CD4-positive, alpha-beta T cell treated with Interleukin-1 beta for 1 hour (primary cell): Measurements from ENCODE around the gene ANKRD28.

Source experiments
- DNase-seq, 2 donors: peaks; one replicate each; pipeline ENCODE4 v3.0.0-alpha.2; 2020 to 2022

Gene ANKRD28

DNA sequence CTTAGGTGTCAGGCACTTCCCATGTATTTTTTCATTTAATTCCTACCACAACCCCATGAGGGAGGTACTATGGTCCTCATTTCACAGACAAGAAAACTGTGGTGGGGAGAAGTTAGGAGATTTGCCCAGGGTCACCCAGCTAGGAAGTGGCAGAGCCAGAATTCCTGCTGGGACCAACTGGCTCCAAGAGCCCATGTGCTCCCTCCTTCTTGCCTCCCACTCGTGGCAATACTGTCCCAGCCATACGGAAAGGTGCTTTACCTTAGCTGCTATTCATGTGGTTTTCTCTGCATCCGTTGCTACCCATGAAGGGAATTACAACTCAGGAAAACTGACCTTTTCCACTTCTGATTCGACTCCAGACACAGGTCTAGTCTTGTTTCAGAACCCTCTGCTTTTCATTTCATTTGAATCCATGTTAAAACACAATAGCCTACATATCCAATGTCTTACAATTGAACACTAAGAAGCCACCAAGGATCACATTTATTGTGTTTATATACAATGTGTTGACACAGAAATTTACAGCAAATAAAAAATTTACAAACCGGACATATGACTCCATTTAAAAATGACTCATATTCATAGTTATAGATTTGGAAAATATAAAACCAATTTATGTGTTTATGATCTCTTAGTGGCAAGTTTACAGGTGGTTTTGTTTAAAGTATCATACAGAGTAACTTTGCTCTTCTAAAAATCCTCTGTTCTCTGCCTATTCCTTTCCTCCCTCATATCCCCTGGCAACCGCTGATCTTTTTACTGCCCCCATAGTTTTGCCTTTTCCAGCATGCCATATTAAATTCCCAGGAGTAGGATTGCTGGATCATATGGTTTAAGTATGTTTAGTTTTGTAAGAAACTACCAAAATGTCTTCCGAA is 137.5 kb downstream of the ANKRD28 start:
- no peak for DNase-seq

DNA sequence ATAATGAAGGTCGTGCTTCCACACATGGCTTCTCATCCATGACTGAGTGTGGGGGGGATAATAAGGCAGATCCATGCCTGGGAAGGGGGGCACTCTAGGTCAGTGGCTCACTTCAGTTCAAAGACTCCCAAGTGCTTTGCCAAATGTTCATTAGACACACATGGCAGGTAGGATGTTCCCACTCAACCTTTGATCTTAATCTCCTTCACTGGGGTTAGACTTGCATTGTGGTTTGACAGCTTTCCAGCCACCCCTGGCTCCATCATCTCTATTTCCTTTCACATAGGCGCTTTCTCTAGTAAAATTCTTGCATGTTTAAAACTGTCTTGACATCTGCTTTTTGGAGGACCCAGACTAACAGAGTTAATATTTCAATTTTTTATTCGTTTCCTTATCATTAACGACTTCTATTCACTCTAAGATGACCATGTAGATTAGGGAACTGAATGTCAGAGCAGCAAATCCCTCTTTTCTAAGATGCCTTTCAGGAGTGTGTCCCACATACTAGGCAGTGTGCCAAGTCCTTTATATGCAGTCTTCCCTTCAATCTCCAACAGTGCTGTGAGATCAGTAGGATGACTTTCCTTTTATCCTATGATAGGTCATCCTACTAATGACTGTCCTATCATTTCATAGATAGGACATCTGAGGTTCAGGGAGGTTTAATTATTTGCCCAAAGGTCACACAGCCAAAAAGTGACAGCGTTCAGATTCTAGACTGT is 138.4 kb downstream of the ANKRD28 start:
- DNase-seq = no peak

DNA sequence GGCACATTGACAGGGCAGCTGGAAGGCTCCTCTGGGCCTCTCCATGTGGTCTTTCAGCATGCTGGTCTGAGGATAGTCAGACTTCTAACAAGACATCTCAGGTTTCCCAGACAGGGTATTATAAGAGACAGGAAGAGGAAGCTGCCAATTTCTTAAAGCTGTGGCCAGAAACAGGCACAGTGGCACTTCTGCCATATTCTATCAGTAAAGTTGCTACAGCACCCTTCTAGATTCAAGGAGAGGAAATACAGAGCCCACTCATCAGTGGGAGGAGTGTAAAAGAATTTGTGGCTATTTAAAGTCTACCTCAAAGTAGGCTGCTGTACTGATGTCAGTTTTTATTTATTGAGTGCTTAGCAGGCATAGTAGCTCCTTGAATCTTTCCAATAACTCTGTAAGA is 140.8 kb downstream of the ANKRD28 start:
- DNase-seq = no peak

GRCh38 chr3:15656342-15656741 is 141.4 kb downstream of the ANKRD28 start:
- no peak for DNase-seq

DNA sequence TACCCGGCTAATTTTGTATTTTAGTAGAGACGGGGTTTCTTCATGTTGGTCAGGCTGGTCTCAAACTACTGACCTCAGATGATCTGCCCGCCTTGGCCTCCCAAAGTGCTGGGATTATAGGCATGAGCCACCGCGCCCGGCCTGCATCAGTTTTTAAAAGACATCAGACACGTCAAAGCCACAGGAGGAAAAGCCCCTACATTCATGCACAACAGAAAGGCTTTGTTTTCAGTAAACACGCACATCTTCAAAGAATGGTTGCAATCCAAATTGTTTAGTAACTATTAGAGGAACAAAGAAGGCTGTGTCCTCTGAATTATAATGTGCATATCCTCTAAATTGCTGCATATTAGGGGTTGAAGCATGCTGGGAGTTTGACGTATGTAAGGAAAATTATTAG is 142.9 kb downstream of the ANKRD28 start:
- no peak for DNase-seq

DNA sequence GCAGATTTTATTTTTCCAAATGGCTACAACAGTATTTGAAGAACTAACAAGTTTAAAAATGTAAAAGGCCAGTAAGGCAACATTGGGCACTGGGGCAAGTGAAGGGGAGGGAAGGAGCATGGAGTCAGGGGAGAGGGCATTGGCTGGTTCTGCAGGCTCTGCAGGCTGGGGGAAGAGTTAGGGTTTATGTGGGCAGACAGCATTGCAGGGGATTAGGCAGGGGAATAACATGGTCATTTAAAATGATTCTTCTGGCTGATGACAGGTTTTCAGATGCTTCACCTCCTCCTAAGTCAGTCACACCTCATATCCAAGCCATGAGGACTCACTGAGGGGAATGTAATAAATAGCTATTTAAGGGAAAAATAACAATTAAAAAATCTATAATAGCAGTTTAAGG is 143.7 kb downstream of the ANKRD28 start:
- no peak for DNase-seq

GRCh38 chr3:15653321-15653720 is 144.5 kb downstream of the ANKRD28 start:
- no peak for DNase-seq

- DNase-seq = no peak
Measured at GRCh38 chr3:15651396-15651795, 146.4 kb downstream of the ANKRD28 start.

DNA sequence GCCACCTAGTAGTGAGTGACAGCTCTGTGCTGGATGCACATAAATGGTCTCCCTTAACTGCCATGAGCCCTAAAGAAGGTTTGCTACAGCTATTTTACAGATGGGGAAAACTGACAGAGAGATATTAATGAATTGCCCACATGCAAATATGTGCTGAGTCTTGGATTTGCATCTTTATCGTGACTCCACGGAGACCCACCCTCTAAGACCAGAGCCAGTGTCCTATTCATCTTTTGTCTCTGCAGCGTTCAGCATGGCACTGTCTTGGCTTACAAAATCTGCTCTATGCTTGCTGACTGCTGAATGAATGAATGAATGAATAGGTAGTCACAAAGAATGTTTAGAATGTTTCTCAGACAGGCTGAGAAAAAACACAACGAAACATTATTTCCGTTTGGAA is 147.9 kb downstream of the ANKRD28 start:
- DNase-seq = no peak

DNA sequence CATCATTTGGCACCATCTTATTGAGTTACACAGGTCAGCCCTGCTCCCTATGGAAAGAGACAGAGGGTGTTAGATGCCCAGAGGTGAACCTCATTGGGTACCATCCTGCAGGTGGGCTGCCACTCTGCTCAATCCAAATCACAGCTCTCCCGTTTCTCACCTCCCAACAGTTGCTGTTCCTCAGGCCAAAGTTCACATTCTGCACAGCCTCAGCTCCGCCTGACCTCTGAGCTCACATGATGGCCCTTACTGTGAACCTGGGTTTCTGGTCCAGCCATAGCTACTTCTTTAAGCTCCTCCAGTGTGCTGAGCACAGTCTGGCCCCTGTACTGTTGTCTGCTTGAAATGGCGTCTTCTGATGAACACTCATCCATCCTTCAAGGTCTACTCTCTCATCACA is 148.4 kb downstream of the ANKRD28 start:
- DNase-seq = no peak

GRCh38 chr3:15647611-15648167 is 150.1 kb downstream of the ANKRD28 start:
- DNase-seq = peak; percentile 62 to 63

DNA sequence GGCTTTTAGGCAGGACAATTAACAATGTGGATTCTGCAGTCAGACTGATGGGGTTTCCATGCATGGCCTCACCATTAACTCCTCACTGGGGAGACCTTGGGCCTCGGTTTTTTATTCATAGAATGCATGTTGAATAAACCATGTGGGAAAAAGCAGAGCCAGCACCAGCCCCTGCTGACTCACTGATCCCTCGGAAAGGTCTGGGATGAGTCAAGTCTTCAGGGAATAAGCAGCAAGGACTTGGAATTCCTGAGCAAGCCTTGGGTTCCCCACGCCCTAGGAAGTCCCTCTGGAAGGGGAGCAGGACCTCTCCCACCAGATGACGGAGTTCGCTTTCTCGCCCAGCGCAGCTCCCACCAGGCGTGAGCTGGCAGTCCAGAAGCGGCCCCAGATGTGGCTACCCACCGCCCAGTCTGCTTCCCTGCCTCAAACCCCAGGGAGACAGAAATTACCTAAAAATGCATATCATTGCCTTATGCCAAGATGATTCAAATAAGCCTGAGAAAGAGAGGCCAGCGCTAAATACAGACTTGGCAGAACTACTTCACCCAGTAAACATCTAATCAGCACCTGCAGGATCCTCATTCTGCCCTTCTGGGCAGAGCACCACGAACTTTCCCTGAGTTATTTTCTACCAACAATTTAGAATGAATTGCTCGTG is 150.8 kb downstream of the ANKRD28 start:
- no peak for DNase-seq

GRCh38 chr3:15645740-15646501 is 151.9 kb downstream of the ANKRD28 start:
- DNase-seq = no peak

DNA sequence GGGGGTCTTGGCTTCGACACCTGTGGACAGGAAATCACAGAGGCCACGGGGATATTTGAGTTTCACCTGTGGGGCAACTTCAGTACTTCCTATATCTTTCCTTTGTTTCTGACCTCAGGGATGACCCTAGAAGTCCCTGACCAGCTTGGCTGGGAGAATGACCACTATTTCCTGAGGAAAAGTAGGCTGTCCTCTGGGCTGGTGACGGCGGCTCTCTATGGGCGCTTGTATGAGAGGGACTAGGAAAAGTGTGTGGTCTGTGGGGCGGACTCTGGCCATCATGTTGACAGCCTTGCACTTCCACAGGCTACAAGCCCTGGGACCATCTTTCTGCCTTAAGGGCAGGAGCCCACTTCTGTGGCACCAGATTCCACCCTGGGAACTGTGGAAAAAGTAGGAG is 152.5 kb downstream of the ANKRD28 start:
- DNase-seq = no peak

DNA sequence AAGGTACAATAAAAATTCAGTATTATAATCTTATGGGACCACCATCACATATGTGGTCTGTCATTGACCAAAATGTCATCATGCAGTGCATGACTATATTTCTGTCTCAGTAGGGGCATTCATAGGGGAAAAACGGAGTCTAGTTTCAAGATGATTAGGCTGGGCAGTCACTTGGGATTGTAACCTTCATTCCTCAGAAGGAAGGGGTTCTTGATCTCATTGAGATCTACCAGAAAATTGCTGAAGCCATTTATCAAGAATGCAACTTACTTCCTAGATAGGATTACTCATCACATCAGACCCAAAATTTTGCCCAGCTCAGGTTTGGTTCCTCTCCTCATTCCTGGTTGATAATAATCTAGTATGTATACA is 158.9 kb downstream of the ANKRD28 start:
- DNase-seq = no peak

GRCh38 chr3:15638193-15638890 is 159.4 kb downstream of the ANKRD28 start:
- DNase-seq = no peak

DNA sequence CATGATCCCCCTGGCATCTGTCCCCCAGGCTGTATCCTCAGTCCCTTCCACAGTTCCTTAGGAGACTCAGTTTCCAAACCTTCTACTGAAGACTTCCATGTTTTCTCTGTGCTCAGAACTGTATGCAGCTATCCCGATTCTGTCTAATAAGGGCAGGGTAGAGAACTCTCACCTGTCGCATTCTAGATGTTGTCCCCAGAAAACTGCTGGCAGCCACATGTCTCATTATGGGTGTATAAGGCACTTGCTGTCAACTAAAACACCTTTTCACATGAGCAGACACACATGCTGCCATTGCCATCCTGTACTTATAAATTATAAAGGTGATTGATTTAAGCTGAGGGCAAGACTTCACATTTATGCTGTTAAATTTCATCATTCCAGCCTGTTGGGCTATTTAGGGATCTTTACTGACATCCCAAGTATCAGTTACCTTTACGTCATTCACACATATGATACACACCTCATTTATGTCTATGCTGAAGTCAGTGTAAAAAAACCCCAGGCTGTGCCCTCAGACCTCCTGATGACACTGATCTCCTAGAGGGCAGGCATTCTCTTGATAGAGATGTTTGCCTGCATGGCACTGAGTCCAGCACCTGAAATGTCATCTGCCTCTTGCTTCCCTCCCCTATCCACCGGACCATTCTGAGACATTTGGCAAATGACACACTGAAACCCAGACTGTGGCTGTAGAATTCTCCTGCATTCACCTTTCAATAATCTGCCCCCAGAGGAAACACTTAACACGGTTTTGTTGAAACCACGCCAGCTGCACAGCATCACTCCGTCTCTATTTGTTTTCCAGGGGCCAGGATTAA is 160.4 kb downstream of the ANKRD28 start:
- DNase-seq = no peak

DNA sequence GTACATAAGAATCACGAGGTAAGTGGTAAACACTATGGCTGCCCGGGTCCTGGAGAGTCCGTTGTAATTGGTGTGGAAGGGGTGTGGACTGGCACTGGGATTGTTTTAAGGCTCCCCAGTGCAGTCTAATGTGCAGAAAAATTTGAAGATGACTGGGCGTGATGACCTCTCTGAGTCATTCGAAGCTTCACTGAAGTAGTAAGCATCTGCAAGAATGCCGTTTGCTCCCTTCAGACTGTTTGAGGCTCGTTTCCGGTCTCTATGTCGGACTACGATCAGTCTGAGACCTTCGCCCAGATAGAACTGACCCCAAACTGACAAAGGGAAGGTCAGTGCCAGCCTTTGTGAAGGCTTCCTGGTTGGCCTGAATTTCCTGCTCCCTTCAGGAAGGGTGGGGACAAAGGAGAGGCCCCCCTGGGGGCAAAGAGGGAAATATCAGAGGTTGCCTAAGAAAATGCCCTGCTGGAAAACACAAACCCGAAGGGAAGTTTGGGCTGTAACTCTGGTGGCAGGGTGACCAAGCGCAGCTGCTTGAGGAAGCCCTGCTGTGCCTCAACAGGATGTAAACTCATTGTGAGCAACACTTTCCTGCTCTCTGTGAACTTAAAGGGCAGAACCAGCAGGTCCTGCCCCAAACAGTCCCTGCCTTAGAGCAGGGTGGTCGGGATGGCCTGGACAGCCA is 161.6 kb downstream of the ANKRD28 start:
- peak; percentile 20 to 40 for DNase-seq

GRCh38 chr3:15635121-15635661 is 162.6 kb downstream of the ANKRD28 start:
- no peak for DNase-seq

DNA sequence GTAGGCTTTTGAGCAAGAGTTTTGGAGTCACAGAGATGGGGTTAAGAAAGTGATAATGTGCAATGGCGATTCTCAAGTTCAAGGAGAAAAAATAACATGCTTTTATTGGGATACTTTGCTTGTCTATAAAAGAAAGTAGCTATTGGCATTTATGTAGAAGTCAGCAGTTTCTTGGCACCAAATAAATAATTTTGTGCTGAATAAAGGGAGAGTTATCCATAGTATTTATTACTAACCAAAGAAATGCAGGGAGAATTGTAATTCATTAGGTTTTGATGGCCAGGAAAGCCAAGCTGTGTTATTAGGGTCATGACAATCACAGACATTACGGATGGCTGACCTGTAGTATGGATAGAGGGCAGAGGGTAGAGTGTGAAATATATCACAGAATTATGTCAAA is 163.1 kb downstream of the ANKRD28 start:
- DNase-seq = no peak
